HCT116 (cell line): Measurements from ENCODE around the gene NCF2.

Experiments
- CEBPB ChIP-seq: IDR thresholded peaks from 2 replicates; pipeline ENCODE4 v1.6.1; 2012; ENCODE audit warnings: low read depth
- EZH2 ChIP-seq: fragments of 200-600 bp; sonication (generic); IDR thresholded peaks from 2 replicates; pipeline ENCODE4 v1.6.1; 2017; ENCODE audit warnings: antibody characterized with exemption, mixed run types
- EZH2phosphoT487 ChIP-seq: fragments of 200-600 bp; IDR thresholded peaks from 2 replicates; pipeline ENCODE4 v1.6.1; 2018; ENCODE audit warnings: antibody characterized with exemption, borderline replicate concordance
- JUND ChIP-seq: IDR thresholded peaks from 2 replicates; pipeline ENCODE4 v1.6.1; 2012
- POLR2A ChIP-seq: IDR thresholded peaks from 2 replicates; pipeline ENCODE4 v1.7.0; 2011; ENCODE audit warnings: borderline replicate concordance; ENCODE audit not compliant: insufficient read depth, insufficient read length; ENCODE audit errors: extremely low read depth
- POLR2AphosphoS5 ChIP-seq: IDR thresholded peaks from 2 replicates; pipeline ENCODE4 v1.6.1; 2011; ENCODE audit warnings: mild to moderate bottlenecking, low read depth, low read length, moderate library complexity
- RAD21 ChIP-seq: IDR thresholded peaks from 2 replicates; pipeline ENCODE4 v1.6.1; 2012; ENCODE audit warnings: low read depth, mild to moderate bottlenecking
- SIN3A ChIP-seq: IDR thresholded peaks from 2 replicates; pipeline ENCODE4 v1.6.1; 2012; ENCODE audit warnings: low read depth
- SRF ChIP-seq: IDR thresholded peaks from 2 replicates; pipeline ENCODE4 v1.6.1; 2012; ENCODE audit warnings: low read depth
- TCF7L2 ChIP-seq: IDR thresholded peaks from 2 replicates; pipeline ENCODE4 v1.7.0; 2011; ENCODE audit warnings: borderline replicate concordance, inconsistent platforms; ENCODE audit not compliant: insufficient read depth, insufficient read length; ENCODE audit errors: extremely low read depth
- TF ChIP-seq, protein P1 (sequence below): IDR thresholded peaks from 2 replicates; pipeline ENCODE4 v1.6.1; 2012
- TF ChIP-seq, protein P2 (sequence below), 3 experiments: fragments of 200-600 bp in 1 of 3; sonication (generic) in 1 of 3; IDR thresholded peaks in 2 of 3; conservative IDR thresholded peaks in 1 of 3; 2 replicates each; pipeline ENCODE4 v1.5.1; 2012 to 2017; ENCODE audit warnings: low read depth in 2 of 3, low read length in 2 of 3, antibody characterized with exemption in 1 of 3, borderline replicate concordance in 1 of 3, control low read depth in 1 of 3, mild to moderate bottlenecking in 1 of 3, mixed read lengths in 1 of 3, mixed run types in 1 of 3, moderate library complexity in 1 of 3; ENCODE audit not compliant: insufficient read depth in 1 of 3
- TF ChIP-seq, protein P3 (sequence below): IDR thresholded peaks from 2 replicates; pipeline ENCODE4 v1.6.1; 2011; ENCODE audit warnings: mild to moderate bottlenecking, low read length, moderate library complexity; ENCODE audit not compliant: insufficient replicate concordance; ENCODE audit errors: extremely low read depth
- TF ChIP-seq, protein P4 (sequence below): IDR thresholded peaks from 2 replicates; pipeline ENCODE4 v1.6.1; 2012; ENCODE audit warnings: low read depth

GRCh38 chr1:183516725-183517124, 73.5 kb downstream of the NCF2 start:
- TF ChIP-seq EZH2phosphoT487 (no peak), POLR2A (no peak), SRF (no peak), EZH2 (no peak), POLR2AphosphoS5 (no peak), RAD21 (no peak), CEBPB (no peak), JUND (no peak), SIN3A (no peak), TCF7L2 (no peak)
- TF ChIP-seq, protein P1, sequence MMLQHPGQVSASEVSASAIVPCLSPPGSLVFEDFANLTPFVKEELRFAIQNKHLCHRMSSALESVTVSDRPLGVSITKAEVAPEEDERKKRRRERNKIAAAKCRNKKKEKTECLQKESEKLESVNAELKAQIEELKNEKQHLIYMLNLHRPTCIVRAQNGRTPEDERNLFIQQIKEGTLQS, result no peak
- TF ChIP-seq, protein P2, sequence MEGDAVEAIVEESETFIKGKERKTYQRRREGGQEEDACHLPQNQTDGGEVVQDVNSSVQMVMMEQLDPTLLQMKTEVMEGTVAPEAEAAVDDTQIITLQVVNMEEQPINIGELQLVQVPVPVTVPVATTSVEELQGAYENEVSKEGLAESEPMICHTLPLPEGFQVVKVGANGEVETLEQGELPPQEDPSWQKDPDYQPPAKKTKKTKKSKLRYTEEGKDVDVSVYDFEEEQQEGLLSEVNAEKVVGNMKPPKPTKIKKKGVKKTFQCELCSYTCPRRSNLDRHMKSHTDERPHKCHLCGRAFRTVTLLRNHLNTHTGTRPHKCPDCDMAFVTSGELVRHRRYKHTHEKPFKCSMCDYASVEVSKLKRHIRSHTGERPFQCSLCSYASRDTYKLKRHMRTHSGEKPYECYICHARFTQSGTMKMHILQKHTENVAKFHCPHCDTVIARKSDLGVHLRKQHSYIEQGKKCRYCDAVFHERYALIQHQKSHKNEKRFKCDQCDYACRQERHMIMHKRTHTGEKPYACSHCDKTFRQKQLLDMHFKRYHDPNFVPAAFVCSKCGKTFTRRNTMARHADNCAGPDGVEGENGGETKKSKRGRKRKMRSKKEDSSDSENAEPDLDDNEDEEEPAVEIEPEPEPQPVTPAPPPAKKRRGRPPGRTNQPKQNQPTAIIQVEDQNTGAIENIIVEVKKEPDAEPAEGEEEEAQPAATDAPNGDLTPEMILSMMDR (IDR thresholded peaks at IDR 0.05 in 2 of 3, conservative IDR thresholded peaks at IDR 0.05 in 1 of 3; ENCODE audit: borderline replicate concordance in 1 of 3, insufficient read depth in 1 of 3, low read depth in 2 of 3, low read length in 2 of 3), result no peak
- TF ChIP-seq, protein P3, sequence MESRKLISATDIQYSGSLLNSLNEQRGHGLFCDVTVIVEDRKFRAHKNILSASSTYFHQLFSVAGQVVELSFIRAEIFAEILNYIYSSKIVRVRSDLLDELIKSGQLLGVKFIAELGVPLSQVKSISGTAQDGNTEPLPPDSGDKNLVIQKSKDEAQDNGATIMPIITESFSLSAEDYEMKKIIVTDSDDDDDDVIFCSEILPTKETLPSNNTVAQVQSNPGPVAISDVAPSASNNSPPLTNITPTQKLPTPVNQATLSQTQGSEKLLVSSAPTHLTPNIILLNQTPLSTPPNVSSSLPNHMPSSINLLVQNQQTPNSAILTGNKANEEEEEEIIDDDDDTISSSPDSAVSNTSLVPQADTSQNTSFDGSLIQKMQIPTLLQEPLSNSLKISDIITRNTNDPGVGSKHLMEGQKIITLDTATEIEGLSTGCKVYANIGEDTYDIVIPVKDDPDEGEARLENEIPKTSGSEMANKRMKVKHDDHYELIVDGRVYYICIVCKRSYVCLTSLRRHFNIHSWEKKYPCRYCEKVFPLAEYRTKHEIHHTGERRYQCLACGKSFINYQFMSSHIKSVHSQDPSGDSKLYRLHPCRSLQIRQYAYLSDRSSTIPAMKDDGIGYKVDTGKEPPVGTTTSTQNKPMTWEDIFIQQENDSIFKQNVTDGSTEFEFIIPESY, result no peak
- TF ChIP-seq, protein P4, sequence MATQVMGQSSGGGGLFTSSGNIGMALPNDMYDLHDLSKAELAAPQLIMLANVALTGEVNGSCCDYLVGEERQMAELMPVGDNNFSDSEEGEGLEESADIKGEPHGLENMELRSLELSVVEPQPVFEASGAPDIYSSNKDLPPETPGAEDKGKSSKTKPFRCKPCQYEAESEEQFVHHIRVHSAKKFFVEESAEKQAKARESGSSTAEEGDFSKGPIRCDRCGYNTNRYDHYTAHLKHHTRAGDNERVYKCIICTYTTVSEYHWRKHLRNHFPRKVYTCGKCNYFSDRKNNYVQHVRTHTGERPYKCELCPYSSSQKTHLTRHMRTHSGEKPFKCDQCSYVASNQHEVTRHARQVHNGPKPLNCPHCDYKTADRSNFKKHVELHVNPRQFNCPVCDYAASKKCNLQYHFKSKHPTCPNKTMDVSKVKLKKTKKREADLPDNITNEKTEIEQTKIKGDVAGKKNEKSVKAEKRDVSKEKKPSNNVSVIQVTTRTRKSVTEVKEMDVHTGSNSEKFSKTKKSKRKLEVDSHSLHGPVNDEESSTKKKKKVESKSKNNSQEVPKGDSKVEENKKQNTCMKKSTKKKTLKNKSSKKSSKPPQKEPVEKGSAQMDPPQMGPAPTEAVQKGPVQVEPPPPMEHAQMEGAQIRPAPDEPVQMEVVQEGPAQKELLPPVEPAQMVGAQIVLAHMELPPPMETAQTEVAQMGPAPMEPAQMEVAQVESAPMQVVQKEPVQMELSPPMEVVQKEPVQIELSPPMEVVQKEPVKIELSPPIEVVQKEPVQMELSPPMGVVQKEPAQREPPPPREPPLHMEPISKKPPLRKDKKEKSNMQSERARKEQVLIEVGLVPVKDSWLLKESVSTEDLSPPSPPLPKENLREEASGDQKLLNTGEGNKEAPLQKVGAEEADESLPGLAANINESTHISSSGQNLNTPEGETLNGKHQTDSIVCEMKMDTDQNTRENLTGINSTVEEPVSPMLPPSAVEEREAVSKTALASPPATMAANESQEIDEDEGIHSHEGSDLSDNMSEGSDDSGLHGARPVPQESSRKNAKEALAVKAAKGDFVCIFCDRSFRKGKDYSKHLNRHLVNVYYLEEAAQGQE, result no peak
